B cell (primary cell): ENCODE measurements around the gene PSTPIP1. TPM values are rescaled to one million over a fixed set of nuclear protein-coding genes. Genes with fewer than 3 reads are reported as not detected.
A peak's percentile ranks its signal among the peaks of the same experiment; 100 is the strongest.

Source experiments
- ATAC-seq: fragments of 200-7000 bp; cut with Tn5 transposase; one replicate; pipeline ENCODE4 v1.10.0; 2021; ENCODE audit warnings: low read depth, mild to moderate bottlenecking, moderate number of reproducible peaks, moderate library complexity
- CTCF ChIA-PET: fragments of 350-600 bp; sonication (Branson Sonifier 250); formaldehyde crosslinking; loops from one replicate; lab custom pipeline; 2021; ENCODE audit warnings: antibody characterized with exemption, inconsistent platforms; lab: Charles Lee
- POLR2A ChIA-PET: fragments of 350-600 bp; sonication (Branson Sonifier 250); formaldehyde crosslinking; loops from one replicate; lab custom pipeline; 2021; ENCODE audit warnings: antibody characterized with exemption; lab: Charles Lee
- DNase-seq: peaks from one replicate; pipeline ENCODE4 v3.0.0; 2013
- H2AFZ ChIP-seq: 2 replicates; pipeline ENCODE4 v1.6.1; 2012; ENCODE audit warnings: mild to moderate bottlenecking, low read depth, low read length; ENCODE audit not compliant: insufficient read depth, poor library complexity, severe bottlenecking
- H3K27ac ChIP-seq, 2 donors: 1 replicate in 1 of 2; 2 replicates in 1 of 2; pipeline ENCODE4 v1.5.1; 2012 to 2013; ENCODE audit warnings: low read length in 2 of 2, mild to moderate bottlenecking in 2 of 2, moderate library complexity in 1 of 2
- H3K27me3 ChIP-seq, 4 experiments: fragments of 200-600 bp in 1 of 4; sonication (generic) in 1 of 4; replicated peaks in 1 of 4; 1 replicate in 2 of 4; 2 replicates in 2 of 4; pipeline versions ENCODE4 v1.6.1 to v1.7.0; 2013 to 2016; ENCODE audit warnings: low read length in 3 of 4, mild to moderate bottlenecking in 2 of 4, mixed read lengths in 1 of 4, moderate library complexity in 1 of 4; ENCODE audit not compliant: insufficient read depth in 4 of 4, control insufficient read depth in 3 of 4; ENCODE audit errors: control extremely low read depth in 1 of 4
- H3K36me3 ChIP-seq, 2 experiments: replicated peaks in 1 of 2; 1 replicate in 1 of 2; 2 replicates in 1 of 2; pipeline versions ENCODE4 v1.6.1 to v1.7.1; 2013; ENCODE audit warnings: low read length in 1 of 2; ENCODE audit not compliant: insufficient read depth in 2 of 2, control insufficient read depth in 1 of 2; ENCODE audit errors: control extremely low read depth in 1 of 2, extremely low read depth in 1 of 2
- H3K4me1 ChIP-seq, 2 donors: fragments of 200-600 bp in 1 of 2; sonication (generic) in 1 of 2; 1 replicate in 1 of 2; 2 replicates in 1 of 2; pipeline versions ENCODE4 v1.5.1 to v1.6.1; 2013 to 2017; ENCODE audit warnings: low read length in 2 of 2; ENCODE audit not compliant: control insufficient read depth in 2 of 2, insufficient read depth in 2 of 2
- H3K4me2 ChIP-seq: replicated peaks from 2 replicates; pipeline ENCODE3; 2012; ENCODE audit warnings: mild to moderate bottlenecking, low read depth, low read length; ENCODE audit not compliant: poor library complexity, severe bottlenecking
- H3K4me3 ChIP-seq, 5 experiments: fragments of 200-600 bp in 1 of 5; sonication (generic) in 1 of 5; 1 replicate in 3 of 5; 2 replicates in 2 of 5; pipeline versions ENCODE4 v1.5.1 to v1.7.0; 2011 to 2016; ENCODE audit warnings: low read length in 4 of 5, mild to moderate bottlenecking in 4 of 5, low read depth in 2 of 5, control low read depth in 1 of 5, moderate library complexity in 1 of 5; ENCODE audit not compliant: insufficient read depth in 1 of 5; ENCODE audit errors: control extremely low read depth in 1 of 5, extremely low read depth in 1 of 5
- H3K79me2 ChIP-seq: fragments of 200-600 bp; sonication (generic); one replicate; pipeline ENCODE4 v1.6.0; 2016; ENCODE audit warnings: low read length; ENCODE audit not compliant: control insufficient read depth, insufficient read depth
- H3K9ac ChIP-seq: fragments of 200-600 bp; sonication (generic); 2 replicates; pipeline ENCODE4 v1.6.1; 2017; ENCODE audit warnings: mild to moderate bottlenecking, low read length, moderate library complexity
- H3K9me3 ChIP-seq, 3 donors: one replicate each; pipeline versions ENCODE4 v1.6.1 to v1.7.1; 2013; ENCODE audit warnings: low read length in 2 of 3; ENCODE audit not compliant: control insufficient read depth in 2 of 3, insufficient read depth in 1 of 3; ENCODE audit errors: control extremely low read depth in 1 of 3
- H4K20me1 ChIP-seq: 2 replicates; pipeline ENCODE4 v1.6.0; 2012; ENCODE audit warnings: mild to moderate bottlenecking, low read length; ENCODE audit not compliant: insufficient read depth, control insufficient read depth, poor library complexity, severe bottlenecking
- H3K27ac Mint-ChIP-seq: one replicate; pipeline ENCODE4 v1.8.0; 2021; ENCODE audit warnings: mixed read lengths
- H3K27me3 Mint-ChIP-seq: one replicate; pipeline ENCODE4 v1.8.0; 2021; ENCODE audit warnings: mixed read lengths
- H3K4me1 Mint-ChIP-seq: one replicate; pipeline ENCODE4 v1.8.0; 2021; ENCODE audit warnings: mixed read lengths
- H3K4me3 Mint-ChIP-seq: one replicate; pipeline ENCODE4 v1.8.0; 2021; ENCODE audit warnings: mixed read lengths
- H3K9me3 Mint-ChIP-seq: one replicate; pipeline ENCODE4 v1.8.0; 2022; ENCODE audit warnings: mixed read lengths; ENCODE audit not compliant: insufficient read depth
- EZH2 ChIP-seq: IDR thresholded peaks from 2 replicates; pipeline ENCODE4 v1.6.1; 2012; ENCODE audit warnings: borderline replicate concordance, low read depth, mild to moderate bottlenecking, moderate library complexity, low read length; ENCODE audit not compliant: insufficient read depth, poor library complexity, severe bottlenecking
- WGBS: methylation state at CpG from one replicate; pipeline ENCODE4 v1.1.5; 2013; ENCODE audit warnings: missing lambda C conversion rate; ENCODE audit not compliant: insufficient coverage; 5-methylcytosine and 5-hydroxymethylcytosine counted together
- intact Hi-C: fragments of 100-400 bp; cut with micrococcal nuclease; formaldehyde crosslinking; loops from one replicate; pipeline ENCODE4 v1.10.0; 2022
- polyA plus RNA-seq: library from polyadenylated mRNA; depleted of rRNA; stranded (reverse); fragments of >200 nt; gene quantifications from 2 replicates; pipeline ENCODE4 v1.2.3, GENCODE V29; 2012
- total RNA-seq, 2 donors: library from RNA; stranded (reverse); fragments of 120-200 nt in 1 of 2; gene quantifications; 1 replicate in 1 of 2; 2 replicates in 1 of 2; pipeline versions ENCODE4 v1.2.3 to v1.2.4, GENCODE V29; 2013 to 2022
- TF ChIP-seq, protein P1 (sequence below): fragments of 200-600 bp; IDR thresholded peaks from one replicate; pipeline ENCODE4 v1.8.0; 2022; ENCODE audit warnings: antibody characterized with exemption, mild to moderate bottlenecking

The PSTPIP1 gene
- total and polyA plus RNA-seq, 2 donors (not counting 1 experiment from before 2014, with no cell fraction given) = 69.0 to 79.3 TPM

GRCh38 chr15:77067691-77068367 lies 72.9 kb downstream of the PSTPIP1 start:
- peaks cover 8% of the 10 kb centered on the region for H4K20me1 ChIP-seq
- Mint-ChIP-seq H3K9me3 (no peaks in the 10 kb centered on the region), H3K27ac (peak overlapping the region; percentile 81), H3K4me3 (peak overlapping the region; percentile 73), H3K4me1 (peaks cover 75% of the 10 kb centered on the region), H3K27me3 (no peaks in the 10 kb centered on the region)
- H3K4me1 ChIP-seq = peaks cover 69 to 77% of the 10 kb centered on the region in 2 donors
- peak overlapping the region; percentile 13 for H2AFZ ChIP-seq
- peak overlapping the region; percentile 84 to 89 for H3K27ac ChIP-seq
- CTCF ChIA-PET = interaction anchor here (1.2 to 2.6 kb wide), 5 partner anchors 32 to 429 kb away, joined by 3 to 7 read pairs (median 3); no protein-coding TSS in a partner anchor
- H3K27me3 ChIP-seq = no peaks in the 10 kb centered on the region
- WGBS = 0% methylated on average over 1 of the region's 3 CpGs
- intact Hi-C loops = loop anchor here (1.0 to 5.0 kb wide), 2 partner anchors 15 to 36 kb away; no protein-coding TSS in a partner anchor
- H3K79me2 ChIP-seq = peaks cover 90% of the 10 kb centered on the region
- no peak for TF ChIP-seq EZH2
- TF ChIP-seq, protein P1, sequence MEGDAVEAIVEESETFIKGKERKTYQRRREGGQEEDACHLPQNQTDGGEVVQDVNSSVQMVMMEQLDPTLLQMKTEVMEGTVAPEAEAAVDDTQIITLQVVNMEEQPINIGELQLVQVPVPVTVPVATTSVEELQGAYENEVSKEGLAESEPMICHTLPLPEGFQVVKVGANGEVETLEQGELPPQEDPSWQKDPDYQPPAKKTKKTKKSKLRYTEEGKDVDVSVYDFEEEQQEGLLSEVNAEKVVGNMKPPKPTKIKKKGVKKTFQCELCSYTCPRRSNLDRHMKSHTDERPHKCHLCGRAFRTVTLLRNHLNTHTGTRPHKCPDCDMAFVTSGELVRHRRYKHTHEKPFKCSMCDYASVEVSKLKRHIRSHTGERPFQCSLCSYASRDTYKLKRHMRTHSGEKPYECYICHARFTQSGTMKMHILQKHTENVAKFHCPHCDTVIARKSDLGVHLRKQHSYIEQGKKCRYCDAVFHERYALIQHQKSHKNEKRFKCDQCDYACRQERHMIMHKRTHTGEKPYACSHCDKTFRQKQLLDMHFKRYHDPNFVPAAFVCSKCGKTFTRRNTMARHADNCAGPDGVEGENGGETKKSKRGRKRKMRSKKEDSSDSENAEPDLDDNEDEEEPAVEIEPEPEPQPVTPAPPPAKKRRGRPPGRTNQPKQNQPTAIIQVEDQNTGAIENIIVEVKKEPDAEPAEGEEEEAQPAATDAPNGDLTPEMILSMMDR = no peak
- peaks cover 0 to 16% of the 10 kb centered on the region in 2 experiments for H3K36me3 ChIP-seq
- H3K4me2 ChIP-seq = peak overlapping the region; percentile 81
- no peaks in the 10 kb centered on the region for H3K9me3 ChIP-seq
- POLR2A ChIA-PET = interaction anchor here (0.6 kb wide), 1 partner anchor 15 kb away, joined by 3 read pairs; no protein-coding TSS in a partner anchor
- peak; percentile 66 for DNase-seq
- H3K9ac ChIP-seq = peak overlapping the region; percentile 51
- peak overlapping the region in 4 of 5 experiments; percentile 25 to 53 (median 39) for H3K4me3 ChIP-seq
- no peak for ATAC-seq

- H3K4me3 Mint-ChIP-seq = peak overlapping the region; percentile 87
- H3K4me1 Mint-ChIP-seq = peaks cover 69% of the 10 kb centered on the region
- CTCF ChIA-PET = interaction anchor here (1.2 to 2.6 kb wide), 5 partner anchors 33 to 122 kb away, joined by 3 to 7 read pairs (median 4); no protein-coding TSS in a partner anchor
- no peak for ATAC-seq
- Histone ChIP-seq H3K4me3 (peak overlapping the region in 1 of 5 experiments; percentile 92), H3K9me3 (no peaks in the 10 kb centered on the region), H3K27ac (peak overlapping the region; percentile 84 to 89), H3K4me1 (peaks cover 66 to 69% of the 10 kb centered on the region in 2 donors), H3K36me3 (peaks cover 0 to 14% of the 10 kb centered on the region in 2 experiments), H3K79me2 (peaks cover 82% of the 10 kb centered on the region), H3K9ac (peak overlapping the region; percentile 94), H3K4me2 (peak overlapping the region; percentile 81), H2AFZ (no peak overlapping the region), H3K27me3 (no peaks in the 10 kb centered on the region), H4K20me1 (peaks cover 8% of the 10 kb centered on the region)
- no peaks in the 10 kb centered on the region for H3K27me3 Mint-ChIP-seq
- intact Hi-C loops = loop anchor here (5.0 kb wide), 1 partner anchor 36 kb away; no protein-coding TSS in a partner anchor
- DNase-seq = no peak
- peak overlapping the region; percentile 81 for H3K27ac Mint-ChIP-seq
- TF ChIP-seq, protein P1 = no peak
- TF ChIP-seq EZH2 = no peak
- no peaks in the 10 kb centered on the region for H3K9me3 Mint-ChIP-seq
- POLR2A ChIA-PET = no interaction called here
- WGBS = 90% methylated on average over 2 of the region's 7 CpGs
Measured at GRCh38 chr15:77068633-77069032, 73.7 kb downstream of the PSTPIP1 start.
